Measurements from ENCODE around the gene PCGF6.
A peak's percentile ranks its signal among the peaks of the same experiment; 100 is the strongest.
"Not testable (repeated sequence)": the region's sequence is repeated elsewhere in the genome, so short reads cannot be mapped to it uniquely, and the experiment has no call there.

PCGF6 gene, protein sequence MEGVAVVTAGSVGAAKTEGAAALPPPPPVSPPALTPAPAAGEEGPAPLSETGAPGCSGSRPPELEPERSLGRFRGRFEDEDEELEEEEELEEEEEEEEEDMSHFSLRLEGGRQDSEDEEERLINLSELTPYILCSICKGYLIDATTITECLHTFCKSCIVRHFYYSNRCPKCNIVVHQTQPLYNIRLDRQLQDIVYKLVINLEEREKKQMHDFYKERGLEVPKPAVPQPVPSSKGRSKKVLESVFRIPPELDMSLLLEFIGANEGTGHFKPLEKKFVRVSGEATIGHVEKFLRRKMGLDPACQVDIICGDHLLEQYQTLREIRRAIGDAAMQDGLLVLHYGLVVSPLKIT

DNA sequence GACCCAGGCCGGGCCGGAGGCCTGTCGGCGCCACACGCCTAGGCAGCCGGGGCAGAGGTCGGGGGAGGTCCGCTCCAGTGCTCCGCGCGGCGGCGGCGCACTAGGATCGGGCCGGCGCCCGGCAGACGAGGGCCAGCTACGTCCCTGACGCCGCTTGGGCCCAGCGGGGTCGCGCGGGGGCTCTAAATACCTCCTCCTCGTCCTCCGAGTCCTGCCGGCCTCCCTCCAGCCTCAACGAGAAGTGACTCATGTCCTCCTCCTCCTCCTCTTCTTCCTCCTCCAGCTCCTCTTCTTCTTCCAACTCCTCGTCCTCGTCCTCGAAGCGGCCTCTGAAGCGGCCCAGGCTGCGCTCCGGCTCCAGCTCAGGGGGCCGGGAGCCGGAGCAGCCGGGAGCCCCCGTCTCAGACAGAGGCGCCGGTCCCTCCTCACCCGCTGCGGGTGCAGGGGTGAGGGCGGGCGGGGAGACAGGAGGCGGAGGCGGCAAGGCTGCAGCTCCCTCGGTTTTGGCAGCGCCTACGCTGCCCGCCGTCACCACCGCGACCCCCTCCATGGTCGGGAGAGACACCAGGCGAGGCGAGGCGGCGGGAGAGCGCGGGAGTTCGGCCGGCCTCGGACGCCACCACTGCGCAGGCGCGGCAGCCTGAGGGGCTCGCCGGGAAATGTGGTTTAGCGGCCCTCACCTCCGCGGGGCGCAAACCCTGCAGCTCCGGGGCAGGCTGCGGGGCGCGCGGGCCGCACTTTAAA lies at the start of gene PCGF6:
Gene PCGF6, minus strand, starts transcription at position 624 of the 744 bp plus-strand sequence. Its CDS starts 74 bp downstream, at position 550.
- no peak for DNase-seq (ENCODE audit: low read depth)

DNA sequence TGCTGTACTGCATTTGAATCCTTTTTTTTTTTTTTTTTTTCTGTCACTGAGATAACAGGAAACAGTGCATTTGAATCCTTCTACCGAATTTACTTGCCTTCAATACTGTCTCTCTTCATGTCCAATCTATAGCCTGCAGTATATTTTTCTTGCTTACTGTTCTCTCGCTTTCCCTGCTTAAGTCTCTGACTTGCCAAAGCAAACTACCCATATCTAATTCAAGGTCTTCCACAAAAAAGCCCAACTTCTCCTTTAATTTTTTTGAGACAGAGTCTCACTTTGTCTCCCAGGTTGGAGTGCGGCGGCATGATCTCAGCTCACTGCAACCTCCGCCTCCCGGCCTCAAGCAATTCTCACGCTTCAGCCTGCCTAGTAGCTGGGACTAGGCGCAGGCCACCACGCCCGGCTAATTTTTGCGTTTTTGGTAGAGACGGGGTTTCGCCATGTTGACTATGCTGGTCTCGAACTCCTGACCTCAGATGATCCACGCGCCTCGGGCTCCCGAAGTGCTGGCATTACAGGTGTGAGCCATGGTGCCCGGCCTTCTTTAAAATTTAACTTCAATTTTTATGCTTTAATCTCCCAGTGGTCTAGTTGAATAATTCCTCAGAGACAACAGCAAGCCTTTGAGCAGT lies 46.4 kb upstream of the PCGF6 start:
- DNase-seq (ENCODE audit: low read depth), result no peak

- no peak for DNase-seq (ENCODE audit: low read depth)
These were observed 45.8 kb upstream of the PCGF6 start for GRCh38 chr10:103396789-103397087.

GRCh38 chr10:103396067-103396788 lies 45.3 kb upstream of the PCGF6 start, which contains the start of the genes ATP5MK and PDCD11:
TSS of gene ATP5MK (minus strand) at chr10:103396475. CDS start at chr10:103392457, 4,018 bp downstream.
TSS of gene PDCD11 (plus strand) at chr10:103396626. CDS start at chr10:103398427, 1,801 bp downstream.
- peak; percentile 83 for DNase-seq (ENCODE audit: low read depth)

DNA sequence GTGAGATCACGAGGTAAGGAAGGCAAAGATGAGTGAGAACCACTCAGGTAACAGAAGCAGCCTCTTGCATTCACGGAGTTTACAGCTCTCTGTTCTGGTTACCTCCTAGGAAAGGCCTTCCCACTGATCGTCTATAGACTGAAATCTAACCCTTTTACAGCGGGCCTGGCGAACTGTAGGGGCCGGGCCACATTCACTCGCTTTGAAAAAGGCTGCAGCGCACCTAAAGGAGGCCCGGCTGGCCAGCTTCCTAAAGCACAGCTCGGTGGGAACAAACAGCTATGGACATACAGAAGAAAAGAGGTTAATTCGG lies 44.8 kb upstream of the PCGF6 start:
- DNase-seq (ENCODE audit: low read depth), result no peak

DNA sequence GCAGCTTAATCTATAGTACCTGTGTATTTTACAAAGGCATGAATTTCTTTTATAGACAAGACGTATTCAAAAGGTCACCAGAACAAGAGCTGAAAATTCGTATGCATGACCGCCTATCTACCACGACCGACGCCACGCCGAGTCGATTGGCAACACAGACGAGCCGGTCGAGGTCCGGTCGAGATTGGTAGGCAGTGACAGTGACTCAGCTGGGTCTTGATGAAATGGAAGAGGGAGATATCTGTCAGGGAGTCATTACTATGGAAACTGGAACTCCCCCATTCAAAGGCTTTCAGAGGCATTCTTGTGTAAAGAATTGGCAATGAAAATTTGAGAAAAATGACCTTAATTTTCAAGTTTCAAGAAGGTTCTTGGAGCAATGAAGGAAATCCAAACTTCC lies 43.2 kb upstream of the PCGF6 start:
- no peak for DNase-seq (ENCODE audit: low read depth)

DNA sequence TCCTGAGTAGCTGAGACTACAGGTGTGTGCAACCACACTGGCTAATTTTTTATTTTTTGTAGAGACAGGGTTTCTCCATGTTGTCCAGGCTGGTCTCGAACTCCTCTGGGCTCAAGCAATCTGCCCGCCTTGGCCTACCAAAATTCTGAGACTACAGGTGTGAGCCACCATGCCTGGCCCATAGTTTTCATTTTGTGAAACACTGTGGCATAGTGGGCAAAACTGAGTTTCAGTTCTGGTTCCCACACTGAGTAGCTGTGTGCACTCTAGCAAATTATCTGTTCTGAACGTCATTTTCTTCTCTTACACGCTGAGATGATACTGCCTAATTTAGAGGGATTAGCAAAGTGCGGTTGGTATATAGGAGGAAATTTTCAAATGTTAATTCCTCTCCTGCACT lies 31.8 kb upstream of the PCGF6 start:
- DNase-seq (ENCODE audit: low read depth), result no peak

DNA sequence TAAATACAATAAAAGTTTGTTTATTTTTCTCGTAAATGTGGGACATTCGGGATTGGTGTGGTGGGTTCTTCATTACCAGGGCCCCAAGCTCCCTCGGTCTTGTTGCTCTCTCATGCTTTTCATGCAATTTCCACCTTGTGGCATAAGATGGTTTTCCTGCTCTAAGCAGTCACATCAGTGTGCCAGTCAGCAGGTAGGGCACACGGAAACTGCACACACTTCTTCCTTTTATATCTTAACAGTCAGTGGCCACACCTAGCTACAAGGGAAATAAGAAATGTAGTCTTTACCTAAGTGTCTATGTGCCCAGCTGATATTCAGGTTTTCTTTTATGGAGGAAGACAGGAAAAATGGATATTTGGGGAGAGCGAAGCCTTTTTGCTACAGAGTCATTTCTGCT lies 23.3 kb upstream of the PCGF6 start:
- no peak for DNase-seq (ENCODE audit: low read depth)

- DNase-seq (ENCODE audit: low read depth), result no peak
These were observed 22.6 kb upstream of the PCGF6 start for GRCh38 chr10:103373544-103373943.

GRCh38 chr10:103367782-103368518 lies 17.0 kb upstream of the PCGF6 start, which contains the start of gene TAF5:
TSS of gene TAF5 (plus strand) at chr10:103367976. CDS start at chr10:103367990, 14 bp downstream.
- DNase-seq (ENCODE audit: low read depth), result peak; percentile 67

DNA sequence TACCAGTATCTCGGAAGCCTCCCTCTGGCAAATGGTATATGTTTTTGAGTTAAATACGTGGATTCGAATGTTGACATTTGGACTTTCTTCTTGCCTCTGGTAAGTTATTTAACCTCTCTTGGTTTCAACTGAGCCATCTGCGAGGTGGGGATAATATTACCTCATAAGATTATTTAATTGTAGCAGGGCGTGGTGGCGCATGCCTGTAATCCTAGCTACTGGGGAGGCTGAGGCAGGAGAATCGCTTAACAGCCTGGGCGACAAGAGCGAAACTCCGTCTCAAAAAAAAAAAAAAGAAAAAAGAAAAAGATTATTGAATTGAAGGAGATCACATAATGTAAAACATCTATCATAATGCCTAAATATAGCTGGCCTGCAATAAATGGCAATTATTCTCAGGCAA lies 16.4 kb upstream of the PCGF6 start:
- DNase-seq (ENCODE audit: low read depth), result no peak

- peak; percentile 0 for DNase-seq (ENCODE audit: low read depth)
These were observed 9.9 kb upstream of the PCGF6 start for GRCh38 chr10:103360791-103361190.

DNA sequence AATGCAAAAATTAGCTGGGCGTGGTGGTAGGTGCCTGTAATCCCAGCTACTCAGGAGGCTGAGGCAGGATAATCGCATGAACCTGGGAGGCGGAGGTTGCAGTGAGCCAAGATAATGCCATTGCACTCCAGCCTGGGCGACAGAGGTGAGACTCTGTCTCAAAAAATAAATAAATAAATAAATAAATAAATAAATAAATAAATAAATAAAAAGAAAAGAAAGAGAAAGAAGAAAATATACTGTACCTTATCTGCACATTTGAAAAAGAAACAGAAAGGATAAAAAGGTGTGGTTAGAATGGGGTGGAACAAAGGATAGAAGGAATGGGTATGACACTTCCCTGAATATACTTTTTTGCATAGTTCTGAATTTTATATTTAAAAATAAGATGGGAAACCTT lies 8.6 kb upstream of the PCGF6 start:
- DNase-seq (ENCODE audit: low read depth), result not testable (repeated sequence)

DNA sequence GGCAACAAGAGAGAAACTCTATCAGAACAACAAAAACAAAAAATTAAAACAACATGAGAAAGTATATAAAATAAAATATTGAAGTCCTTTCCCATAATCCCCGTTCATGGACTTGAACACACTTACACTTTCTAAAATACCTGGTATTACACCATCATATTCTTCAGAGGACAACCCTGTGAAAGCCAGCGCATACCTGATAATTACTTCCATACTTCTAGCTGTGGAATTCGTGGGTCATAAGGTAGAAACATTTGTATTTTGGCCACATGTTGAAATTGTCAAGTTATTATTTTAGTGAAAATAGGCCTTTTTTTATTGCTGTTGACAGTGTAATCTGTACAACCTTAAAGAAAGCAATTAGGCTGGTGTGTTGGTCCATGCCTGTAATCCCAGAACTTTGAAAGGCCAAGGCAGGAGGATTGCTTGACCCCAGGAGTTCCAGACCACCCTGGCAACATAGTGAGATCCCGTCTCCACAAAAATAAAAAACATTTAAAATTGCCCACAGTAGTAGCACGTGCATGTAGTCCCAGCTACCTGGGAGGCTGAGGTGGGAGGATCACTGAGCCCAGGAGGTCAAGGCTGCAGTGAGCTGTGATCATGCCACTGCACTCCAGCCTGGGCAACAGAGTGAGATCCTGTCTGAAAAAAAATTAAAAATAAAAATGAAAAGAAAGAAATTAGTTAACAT lies 5.1 kb upstream of the PCGF6 start:
- no peak for DNase-seq (ENCODE audit: low read depth)

DNA sequence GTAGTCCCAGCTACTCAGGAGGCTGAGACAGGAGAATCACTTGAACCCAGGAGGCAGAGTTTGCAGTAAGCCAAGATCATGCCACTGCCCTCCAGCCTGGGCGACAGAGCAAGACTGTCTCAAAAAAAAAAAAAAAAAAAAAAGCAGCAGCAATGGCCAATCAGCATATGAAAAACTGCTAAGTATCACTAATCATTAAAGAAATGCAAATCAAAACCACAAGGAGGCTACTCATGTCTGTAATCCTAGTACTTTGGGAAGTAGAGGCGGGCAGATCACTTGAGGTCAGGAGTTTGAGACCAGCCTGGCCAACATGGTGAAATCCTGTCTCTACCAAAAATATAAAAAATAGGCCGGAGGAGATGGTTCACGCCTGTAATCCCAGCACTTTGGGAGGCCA lies 3.6 kb upstream of the PCGF6 start:
- not testable (repeated sequence) for DNase-seq (ENCODE audit: low read depth)

DNA sequence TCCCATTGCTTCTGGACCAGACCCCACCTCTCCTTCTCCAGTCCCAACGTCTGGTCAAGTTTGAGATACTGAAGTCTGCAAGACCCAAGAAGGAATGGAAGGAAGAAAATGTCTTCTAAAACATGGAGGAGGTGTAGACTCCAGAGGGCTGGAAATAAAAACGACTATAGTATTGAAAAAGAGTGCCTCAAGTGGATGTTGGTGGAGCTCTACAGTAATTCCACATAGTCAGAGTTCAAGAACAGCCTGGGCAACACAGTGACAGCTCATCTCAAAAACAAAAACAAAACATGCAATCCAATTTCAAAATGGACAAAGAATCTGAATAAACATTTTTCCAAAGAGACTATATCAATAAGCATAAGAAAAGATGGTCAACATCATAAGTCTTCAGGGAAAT lies 2.3 kb upstream of the PCGF6 start:
- DNase-seq (ENCODE audit: low read depth), result no peak

DNA sequence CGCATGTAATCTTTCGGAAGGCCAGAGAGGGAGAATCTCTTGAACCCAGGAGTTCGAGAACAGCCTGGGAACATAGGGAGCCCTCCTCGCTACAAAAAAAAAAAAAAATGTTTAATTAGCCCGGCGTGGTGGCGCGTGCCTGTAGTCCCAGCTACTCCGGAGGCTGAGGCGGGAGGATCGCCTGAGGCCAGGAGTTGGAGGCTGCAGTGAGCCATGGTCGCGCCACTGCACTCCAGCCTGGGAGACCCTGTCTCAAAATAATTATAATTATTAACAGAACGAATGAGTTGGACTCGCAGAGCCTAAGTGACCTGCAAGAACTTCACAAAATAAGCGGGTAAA lies 794 bp downstream of the PCGF6 start:
- no peak for DNase-seq (ENCODE audit: low read depth)

- DNase-seq (ENCODE audit: low read depth), result no peak
These were observed 14.6 kb downstream of the PCGF6 start for GRCh38 chr10:103336370-103336769.

DNA sequence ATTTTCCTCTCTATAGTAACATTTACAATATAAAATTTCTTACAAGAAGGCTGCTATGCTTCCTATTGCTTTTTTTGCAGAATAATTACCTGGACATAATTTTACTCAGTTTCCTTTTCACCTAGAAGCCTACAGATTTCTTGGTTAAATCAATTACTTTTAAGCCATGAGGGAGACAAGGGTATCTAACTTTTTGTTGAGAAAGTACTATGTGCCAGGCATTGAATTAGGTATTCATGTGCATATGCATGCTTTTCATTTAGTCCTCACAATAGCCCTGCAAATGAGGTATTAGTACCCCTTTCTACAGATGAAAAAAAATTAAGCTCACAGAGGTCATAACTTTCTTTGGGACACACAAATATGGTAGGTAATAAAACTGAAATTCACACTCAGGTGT lies 16.4 kb downstream of the PCGF6 start:
- no peak for DNase-seq (ENCODE audit: low read depth)

GRCh38 chr10:103333934-103334520 lies 16.9 kb downstream of the PCGF6 start:
- no peak for DNase-seq (ENCODE audit: low read depth)

DNA sequence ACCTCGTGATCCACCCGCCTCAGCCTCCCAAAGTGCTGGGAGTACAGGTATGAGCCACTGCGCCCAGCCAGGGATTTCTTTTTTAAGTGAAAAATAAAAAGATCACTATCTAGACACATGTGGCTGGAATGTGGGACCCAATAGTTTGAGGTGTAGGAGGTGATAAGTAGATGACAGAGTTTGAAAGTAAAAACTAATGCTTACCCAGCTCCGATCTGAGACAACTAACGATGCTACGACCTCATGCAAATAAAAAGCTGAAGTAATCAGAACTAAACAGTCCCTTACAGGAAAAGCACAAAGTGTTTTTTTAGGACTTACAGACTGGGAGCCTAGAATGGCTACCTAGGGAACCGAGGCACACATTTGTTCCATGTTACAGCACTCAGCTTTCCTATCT lies 23.0 kb downstream of the PCGF6 start:
- no peak for DNase-seq (ENCODE audit: low read depth)

Data from HS-27A (cell line).